NCI-H526 (cell line): Measurements from ENCODE around the gene ADGRL2.

ENCODE experiments used
- DNase-seq, 2 experiments: peaks; one replicate each; lab custom pipeline; 2025; lab: John Stamatoyannopoulos, UW

Gene ADGRL2

DNA sequence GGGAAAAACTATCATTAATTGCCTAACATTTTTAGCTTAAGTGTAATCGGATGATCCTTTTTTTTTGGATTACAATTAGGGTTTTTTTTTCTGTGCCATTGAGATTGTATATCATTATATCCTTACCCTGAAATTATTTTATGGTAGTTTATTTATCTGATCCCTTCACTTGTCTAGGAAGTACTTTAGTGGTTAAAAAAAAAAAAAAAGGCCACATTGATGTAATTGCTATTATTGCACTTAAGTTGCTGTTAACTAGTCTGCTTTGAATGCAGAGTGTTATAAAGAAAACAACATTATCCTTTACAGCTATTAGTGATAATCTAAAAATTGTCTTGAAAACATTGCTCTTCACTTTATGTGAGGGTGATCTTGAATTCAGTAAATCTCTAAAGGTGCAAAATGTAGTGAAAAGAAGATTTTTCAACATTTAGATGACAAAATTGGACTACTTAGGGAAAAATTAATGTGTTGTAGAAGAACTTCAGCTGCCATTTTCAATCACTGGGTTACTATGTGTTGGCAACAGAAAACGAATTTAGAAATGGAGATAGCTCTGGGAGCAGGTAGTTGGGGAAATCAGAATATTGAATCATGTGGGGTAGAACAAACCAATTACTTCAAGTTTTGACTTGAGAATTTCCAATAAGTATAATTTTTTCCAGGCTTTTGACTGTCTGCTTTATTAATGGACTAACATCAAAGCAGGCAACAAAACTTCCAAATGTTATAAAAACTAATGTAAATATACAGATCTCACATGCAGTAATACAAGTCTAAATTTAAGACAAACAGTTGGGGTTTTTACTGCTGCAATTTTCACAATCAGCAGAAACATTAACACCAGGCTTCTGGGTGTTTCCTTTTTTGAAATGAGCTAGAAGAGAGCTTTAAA, 5.0 kb downstream of the ADGRL2 start:
- DNase-seq: no peak

DNA sequence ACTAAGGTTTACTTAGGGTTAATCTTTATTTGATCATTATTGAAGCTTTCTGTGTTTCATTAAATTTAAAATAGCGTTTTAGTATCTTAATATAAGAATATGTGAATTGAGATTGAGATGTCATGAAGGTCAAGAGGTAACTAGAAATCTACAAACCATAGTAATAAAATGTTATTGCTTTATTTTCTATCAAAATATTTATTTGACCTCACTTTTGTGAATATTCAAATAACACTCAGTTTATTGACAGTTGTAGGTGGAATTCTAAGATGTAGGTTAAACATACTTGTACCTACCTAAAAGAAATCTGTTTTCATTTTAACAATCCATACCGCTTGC, 5.7 kb downstream of the ADGRL2 start:
- no peak for DNase-seq

DNA sequence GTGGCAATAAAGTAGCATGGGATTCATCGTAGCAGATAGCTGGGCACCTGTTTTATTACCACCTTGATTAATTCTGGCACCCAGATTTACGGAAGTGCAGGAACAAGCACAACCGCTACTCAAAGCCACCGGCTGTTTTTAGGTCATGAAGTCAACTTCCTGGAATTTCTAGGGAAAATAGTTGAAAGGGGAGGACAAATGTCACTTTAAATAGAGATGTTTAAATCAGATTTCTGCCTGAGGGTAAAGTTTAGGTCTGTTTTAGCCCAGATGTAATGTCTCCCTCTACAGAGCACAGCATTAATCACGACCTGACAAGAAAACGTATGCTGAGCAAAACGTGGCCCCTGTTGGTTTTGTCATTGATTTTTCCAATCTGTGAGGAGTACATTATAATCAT, 8.0 kb downstream of the ADGRL2 start:
- DNase-seq: no peak

DNA sequence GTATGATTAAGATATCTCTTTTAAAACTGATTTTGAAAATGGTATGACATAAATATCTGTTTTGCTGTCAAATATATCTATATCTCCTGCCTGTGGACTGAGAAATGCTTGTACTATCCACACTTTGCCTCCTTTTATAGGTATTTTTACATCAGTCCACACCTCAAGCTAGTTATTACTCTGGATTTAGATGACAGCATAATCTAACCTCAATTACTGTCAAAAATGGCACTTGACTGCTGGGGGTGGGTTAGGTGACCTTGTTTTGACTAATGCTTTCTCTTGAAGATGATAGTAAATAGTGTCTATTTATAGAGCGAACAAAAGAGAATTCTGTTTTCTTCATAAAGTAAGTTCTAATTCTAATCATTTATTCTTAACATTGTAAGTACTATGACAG, 9.1 kb downstream of the ADGRL2 start:
- no peak for DNase-seq

DNA sequence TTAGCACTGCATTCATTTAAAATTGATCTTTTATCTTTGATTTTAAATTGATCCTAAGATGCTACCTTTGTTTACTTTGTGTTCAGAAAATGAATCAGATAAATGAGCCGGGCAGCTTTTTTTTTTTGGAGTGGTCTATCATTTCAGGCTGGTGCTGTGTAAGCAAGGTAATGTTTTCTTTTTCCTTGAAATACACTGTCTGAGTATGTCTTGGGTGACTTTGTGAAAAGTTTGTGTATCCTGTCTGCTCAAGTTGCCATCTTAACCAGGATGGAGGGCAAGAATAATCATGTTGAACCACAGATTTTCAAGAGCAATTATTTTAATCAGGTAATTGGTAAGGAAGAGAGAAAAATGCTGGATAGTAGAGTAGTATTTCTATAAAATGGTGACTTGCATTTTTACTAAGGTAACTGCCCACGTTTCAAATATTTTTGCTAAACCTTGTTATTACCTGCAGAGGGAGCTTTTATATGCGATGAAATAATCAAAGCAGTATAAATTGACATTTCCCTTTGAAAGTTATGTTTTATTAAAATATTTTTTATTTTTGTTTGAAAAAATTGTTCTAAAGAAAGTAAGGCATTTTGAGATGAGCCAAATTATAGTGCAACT, 11.1 kb downstream of the ADGRL2 start:
- peak in 1 of 2 experiments; percentile 13 for DNase-seq

DNA sequence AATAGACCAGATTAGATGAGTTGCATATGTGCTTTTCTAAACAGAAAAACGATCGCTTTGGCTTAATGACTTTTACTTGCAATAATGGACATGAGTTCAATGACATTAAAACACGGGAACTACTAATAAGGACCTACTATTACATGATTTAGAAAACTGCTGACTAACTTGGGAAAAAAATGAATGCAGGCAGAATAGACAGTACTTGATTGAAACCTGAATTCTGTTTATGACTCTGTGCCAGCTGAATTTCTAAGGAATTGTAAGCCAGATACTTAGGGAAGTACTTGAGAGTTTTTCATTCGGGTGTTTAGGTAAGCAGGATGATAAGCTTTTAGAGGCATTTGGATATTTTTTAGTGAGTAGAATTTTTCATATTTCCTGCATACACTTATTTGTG, 12.0 kb downstream of the ADGRL2 start:
- DNase-seq: no peak

DNA sequence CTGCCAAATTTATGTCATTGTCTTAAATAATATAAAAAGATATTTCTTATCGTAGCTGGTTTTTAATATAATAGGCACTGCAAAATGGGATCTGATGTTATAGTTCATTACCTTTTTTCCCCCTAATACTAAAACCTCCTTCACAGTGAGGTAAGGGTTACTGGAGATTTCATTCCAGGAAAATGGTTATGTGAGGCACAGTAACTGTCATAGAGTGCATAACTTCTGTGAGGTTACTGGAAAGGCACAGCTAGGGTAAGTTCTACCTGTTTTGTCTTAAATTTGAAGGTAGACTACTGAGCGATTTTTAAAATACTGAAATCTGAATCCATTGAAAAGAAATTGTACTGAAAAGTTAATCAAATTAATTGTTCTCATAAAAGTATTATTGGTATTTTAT, 13.0 kb downstream of the ADGRL2 start:
- no peak for DNase-seq

DNA sequence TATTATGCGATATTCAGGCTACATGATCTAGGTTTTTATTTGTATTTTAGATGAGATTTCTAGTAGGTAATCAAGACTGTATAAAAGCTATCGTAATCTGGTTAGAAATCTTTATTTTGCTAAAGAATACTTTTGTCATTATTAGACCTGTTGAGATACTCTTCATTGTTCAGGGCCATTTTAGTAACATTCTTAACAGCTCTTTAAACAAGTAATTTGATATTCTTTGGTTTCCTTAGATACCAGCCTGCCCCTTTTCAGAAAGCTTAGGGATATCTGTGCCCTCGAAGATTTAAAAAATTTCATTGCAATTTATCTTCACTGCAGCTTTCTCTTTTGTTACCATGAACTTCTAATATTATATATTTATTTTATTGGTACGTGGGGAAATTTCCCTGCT, 18.9 kb downstream of the ADGRL2 start:
- DNase-seq: no peak

DNA sequence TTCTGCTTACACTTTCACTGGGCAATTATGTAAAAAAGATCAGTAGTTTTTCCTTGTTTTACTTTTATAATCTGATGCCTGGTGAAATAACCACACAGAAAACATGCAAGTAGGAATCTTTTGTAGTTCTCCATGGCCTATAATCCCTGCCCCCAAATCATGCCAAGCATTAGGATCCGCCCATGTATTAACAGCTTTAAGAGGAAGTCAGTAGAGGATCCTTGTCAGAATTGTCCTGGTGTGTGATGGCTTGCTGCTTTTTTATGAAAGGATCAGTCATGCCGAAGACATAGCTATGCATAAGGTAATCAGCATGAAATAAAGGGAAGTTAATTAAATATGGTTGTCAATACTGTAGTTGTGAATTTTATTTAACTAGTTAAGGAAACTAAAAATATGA, 20.0 kb downstream of the ADGRL2 start:
- no peak for DNase-seq

DNA sequence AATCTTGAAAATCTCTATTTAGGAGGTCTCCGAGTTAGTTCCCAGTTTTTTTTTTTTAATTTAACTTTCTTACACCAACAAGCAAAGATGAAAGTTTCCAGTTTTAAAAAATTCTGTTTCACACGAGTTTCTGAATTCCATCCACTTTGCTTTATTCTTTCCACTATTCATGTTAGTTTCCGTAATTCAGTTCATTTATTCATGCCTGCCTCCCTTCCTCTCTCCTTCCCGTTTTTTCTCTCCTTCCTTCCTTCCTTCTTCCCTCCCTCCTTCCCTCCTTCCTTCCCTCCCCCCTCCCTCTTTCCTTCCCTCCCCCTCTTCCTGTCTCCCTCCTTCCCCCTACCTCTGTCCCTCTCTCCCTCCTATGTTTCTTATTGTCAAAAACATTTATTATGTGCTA, 22.3 kb downstream of the ADGRL2 start:
- no peak for DNase-seq

DNA sequence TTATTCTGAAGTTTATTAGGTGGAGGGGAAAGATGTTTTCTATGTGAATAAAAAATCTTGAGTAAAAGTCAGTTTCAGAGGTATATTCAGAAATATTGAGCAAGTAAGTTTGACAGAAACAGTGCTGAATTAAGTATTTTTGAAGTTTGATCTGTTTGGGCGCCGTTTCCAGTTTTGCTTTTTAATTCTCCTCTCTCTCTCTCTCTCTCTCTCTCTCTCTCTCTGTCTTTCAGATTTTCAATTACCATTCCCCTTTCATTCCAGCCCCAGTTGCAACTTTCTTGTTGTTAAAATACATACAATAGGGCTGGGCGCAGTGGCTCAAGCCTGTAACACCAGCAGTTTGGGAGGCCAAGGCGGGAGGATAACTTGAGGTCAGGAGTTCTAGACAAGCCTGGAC, 24.0 kb downstream of the ADGRL2 start:
- no peak for DNase-seq

DNA sequence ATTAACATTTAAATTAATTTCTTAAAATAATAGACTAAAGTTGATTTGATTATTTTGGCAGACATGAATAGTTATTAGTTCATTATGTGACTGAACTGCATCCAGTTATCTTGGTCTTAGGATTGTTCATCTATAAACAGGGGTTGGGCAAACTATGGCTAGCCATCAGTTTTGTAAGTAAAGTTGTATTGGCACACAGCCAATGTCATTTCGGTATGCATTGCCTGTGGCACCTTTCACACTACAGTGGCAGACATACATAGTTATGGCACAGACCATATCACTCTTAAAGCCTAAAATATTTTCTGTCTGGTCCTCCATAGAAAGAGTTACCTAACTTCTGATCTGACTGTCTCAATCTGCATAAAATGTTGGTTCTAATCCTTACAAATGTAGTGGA, 27.2 kb downstream of the ADGRL2 start:
- no peak for DNase-seq

DNA sequence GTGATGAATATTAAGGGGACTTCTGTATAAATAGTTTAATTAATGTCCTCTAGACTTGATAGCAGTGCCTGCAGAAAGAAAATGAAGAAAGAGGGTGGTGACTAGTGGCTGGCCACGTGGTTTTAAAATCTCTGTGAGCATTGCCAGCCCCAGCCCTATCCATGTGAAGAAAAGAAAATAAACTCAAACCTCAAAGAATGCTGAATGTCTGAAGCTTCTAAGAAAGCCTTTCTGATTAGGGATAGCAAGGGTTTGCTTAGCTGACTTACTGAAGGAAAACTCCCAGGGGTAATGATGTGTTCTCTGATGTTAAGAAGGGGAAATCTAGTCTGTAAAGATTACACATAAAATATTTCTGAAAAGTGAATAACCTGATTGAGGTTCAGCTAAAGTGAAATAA, 31.8 kb downstream of the ADGRL2 start:
- no peak for DNase-seq

DNA sequence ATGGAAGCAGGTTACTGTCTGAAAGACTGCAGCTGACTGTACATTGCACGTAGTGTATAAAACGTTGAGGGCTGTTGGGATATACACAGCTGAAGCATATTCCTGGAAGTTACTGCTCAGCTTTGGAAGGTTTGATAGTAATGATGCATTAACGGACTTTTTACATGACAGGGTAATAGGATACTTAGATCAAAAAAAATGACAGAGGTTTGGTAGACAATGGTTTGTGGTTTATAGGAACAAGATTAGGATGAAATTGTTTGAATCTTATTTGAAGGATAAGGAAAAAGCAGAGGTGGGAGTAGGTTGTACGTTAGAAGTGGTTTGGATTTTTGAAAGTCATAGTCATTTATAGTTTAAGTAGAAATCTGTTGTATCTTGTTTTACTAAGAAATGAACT, 33.0 kb downstream of the ADGRL2 start:
- no peak for DNase-seq

DNA sequence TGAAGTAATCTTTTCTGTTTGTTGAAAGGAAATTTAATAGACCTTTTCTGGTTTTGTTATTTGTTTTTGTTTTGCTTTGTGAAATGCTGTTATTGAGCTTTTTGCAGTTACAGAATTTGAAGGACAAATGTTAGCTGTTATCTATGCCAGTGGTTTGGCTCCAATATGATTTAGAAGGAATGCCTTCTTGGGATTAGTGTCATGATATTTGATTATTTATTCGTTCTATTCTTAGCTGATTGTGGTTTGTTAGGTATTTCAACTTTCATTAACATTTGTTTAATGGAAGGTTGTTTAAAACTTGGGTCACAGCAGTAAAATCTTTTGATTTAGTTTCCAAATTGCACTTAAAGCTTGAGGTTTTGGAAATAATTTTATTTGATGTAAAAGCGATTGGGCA, 33.5 kb downstream of the ADGRL2 start:
- no peak for DNase-seq

DNA sequence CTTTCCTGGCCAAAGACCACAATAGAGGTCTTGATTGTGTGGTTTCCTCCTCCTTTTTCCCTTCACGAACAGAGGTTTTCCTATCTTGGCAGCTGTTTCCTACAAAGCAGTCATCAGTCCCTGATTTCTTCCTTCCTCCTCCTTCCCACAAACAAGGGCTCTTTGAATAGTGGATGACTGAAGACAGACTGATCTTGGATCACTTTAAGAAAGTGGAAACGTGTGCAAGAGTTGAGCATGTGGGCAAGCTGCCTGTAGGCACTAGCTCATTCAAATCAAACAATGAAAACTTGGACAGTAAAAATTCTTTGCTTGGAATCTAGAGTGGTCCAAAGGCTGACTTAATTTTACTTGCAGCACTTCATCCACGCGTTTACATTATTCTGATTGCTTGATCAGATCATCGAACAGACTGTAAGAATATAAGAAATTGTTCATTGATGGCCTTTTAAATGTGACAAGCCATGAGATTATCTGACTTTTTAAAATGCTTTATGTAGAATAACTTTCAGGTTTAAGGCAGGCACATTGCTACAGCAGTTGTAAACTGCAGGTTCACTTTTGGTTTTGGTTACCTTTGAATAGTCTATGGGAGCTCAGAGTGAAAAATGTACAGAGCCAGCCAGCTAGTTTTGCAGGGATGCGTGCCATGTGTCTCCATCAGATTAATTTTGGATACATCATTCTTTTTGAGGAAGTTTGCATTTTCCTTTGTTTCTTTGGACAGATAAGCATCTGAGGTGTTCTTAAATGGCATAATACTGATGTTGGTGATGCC, 34.4 kb downstream of the ADGRL2 start:
- DNase-seq: no peak

DNA sequence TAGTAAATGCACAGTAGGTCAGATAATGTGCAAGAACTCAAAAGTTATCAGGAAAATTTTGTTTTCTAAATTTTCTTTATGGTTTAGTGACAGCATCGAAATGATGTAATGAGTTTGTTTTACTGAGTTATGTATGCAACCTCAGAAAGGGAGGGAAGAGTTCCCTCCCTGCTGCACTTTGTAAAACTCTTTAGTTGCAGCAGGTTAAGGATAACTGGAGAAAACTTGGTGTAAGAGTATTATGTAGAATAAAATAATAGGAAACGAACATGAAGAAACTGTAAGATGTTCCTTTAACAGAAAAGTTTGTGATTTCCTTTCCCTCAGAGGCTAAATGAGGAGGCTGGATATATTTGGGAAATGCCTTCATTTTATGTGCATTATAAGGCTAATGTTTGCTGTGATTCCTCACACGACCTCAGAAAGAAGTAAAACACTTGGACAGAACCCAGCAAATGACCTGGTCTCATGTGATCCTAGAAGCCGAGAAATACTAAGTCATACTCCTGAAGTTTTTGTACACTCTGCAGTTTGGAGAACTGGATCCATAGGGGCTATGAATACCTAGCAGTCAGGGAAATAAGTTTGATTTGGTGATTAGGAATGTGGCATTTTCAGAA, 35.4 kb downstream of the ADGRL2 start:
- DNase-seq: no peak

DNA sequence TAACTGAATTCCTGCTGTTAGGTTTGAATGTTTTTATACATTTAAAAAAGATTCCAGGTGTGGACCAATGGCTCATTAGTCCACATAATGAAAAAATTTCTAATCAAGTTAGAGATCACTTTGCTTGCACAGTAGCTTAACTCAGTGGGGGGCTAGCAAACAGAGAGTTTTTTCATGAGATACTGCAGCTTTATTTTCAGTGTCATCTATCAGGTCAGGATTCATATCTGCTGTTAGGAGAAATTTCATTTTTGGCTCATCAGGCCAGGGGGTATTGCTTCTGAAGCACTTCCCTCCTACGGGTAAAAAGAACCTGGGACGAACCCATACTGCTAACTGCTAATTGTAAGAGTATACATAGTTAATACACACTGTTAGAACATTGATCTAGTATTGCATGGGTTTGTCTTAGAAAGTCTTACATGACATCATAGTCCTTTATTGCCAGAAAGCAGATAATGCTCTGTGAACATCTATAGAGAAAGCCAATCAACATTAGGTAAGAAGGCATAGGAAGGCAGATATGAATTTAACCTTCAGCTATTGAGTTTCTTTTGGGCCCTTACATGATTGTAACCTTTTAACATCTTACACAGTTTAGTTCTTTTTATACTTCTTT, 38.0 kb downstream of the ADGRL2 start:
- DNase-seq: no peak

DNA sequence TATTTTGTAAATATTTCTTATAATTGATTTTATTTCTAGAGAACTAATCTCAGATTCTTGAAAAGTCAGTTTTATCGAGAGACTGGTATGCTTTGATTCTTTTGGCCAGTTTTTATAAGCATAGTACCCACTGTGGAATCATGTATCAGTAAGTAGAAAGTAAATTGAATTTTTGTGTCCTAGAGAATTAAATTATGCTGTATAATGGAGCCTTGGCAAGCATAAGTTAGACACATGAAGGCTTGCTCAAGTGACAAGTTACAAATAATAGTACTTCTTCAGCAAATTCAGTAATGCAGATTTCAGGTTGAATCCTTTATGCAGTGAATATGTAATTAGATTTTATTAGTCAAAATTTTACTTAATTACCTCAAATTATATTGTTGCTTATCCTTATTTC, 40.1 kb downstream of the ADGRL2 start:
- DNase-seq: no peak

DNA sequence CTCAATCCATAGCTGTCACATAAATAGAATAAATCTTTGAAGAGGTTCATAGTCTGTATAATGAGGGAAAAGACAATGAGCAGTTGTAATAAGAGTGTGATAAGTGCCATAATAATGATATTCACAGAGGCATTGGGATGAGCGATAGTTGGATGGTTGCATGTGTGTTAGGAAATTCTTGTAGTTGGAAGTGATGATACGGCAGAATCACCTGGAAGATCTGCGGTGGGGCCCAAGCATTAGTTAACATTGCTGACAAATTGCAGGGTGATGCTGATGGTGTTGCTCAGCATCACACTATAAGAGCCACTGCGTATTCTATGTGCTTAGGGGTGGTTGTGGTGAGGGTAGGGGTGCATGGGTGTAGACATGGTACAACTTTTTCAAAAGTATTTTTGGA, 41.1 kb downstream of the ADGRL2 start:
- no peak for DNase-seq

DNA sequence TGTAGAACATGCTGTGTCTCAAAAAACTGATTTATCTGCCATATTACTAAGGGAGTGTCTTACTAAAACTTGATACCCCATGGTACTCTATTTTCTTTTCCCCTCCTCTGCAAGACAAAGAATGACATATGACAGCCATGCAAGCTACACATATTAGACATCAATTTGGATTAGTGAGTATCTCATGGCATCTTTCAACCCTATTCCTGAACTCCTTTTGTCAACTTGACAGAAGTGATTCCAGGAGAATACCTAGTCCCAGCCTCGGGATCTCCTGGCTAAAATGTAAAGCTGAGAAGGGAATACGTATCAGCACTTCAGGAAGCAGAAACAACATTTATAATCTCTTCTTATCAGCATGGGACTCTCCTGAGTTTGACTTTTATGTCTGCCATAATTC, 43.7 kb downstream of the ADGRL2 start:
- no peak for DNase-seq

DNA sequence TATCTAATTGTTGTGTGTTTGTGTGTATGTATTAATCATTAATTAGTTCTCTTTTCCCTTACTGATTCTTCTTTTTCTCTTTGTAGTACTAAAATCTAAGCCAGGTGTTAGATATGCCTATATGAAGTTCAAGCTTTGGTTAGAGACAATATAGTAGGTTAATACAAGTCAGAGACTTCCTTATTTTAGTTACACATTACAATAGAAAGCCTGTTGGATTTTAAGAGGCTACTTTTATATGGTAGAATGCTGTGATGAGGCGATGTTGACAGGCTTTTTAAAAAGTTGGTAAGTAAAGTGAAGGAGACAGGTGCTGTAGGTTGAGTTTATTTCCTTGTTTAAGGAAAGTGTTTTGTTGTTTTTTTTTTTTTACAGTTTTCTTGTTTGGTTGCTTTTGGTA, 45.9 kb downstream of the ADGRL2 start:
- DNase-seq: no peak
